Activated CD4-positive, alpha-beta memory T cell treated with anti-CD3 and anti-CD28 coated beads for 36 hours (primary cell): ENCODE results near the gene PADI3. TPM values are rescaled to one million over a fixed set of nuclear protein-coding genes. Genes with fewer than 3 reads are reported as not detected.

Source experiments
- CTCF ChIA-PET: fragments of 350-600 bp; sonication (Branson Sonifier 250); formaldehyde crosslinking; loops from one replicate; lab custom pipeline; 2021; ENCODE audit warnings: antibody characterized with exemption, inconsistent platforms; lab: Charles Lee
- POLR2A ChIA-PET: fragments of 350-600 bp; sonication (Branson Sonifier 250); formaldehyde crosslinking; loops from one replicate; lab custom pipeline; 2021; ENCODE audit warnings: antibody characterized with exemption; lab: Charles Lee
- DNase-seq: peaks from one replicate; pipeline ENCODE4 v3.0.0-alpha.2; 2020
- H3K27ac Mint-ChIP-seq: one replicate; pipeline ENCODE4 v1.8.0; 2021; ENCODE audit warnings: mixed read lengths
- H3K27me3 Mint-ChIP-seq: one replicate; pipeline ENCODE4 v1.8.0; 2021; ENCODE audit warnings: mixed read lengths
- H3K36me3 Mint-ChIP-seq: one replicate; pipeline ENCODE4 v1.8.0; 2021; ENCODE audit warnings: mixed read lengths
- H3K4me1 Mint-ChIP-seq: one replicate; pipeline ENCODE4 v1.8.0; 2021; ENCODE audit warnings: low read depth, mixed read lengths
- H3K4me3 Mint-ChIP-seq: one replicate; pipeline ENCODE4 v1.8.0; 2021; ENCODE audit warnings: mild to moderate bottlenecking, mixed read lengths
- H3K9me3 Mint-ChIP-seq: one replicate; pipeline ENCODE4 v1.8.0; 2021; ENCODE audit warnings: mixed read lengths
- intact Hi-C: fragments of 100-400 bp; cut with micrococcal nuclease; formaldehyde crosslinking; loops from one replicate; pipeline ENCODE4 v1.15.1; 2023
- total RNA-seq, 2 experiments: library from RNA; stranded (reverse); gene quantifications; one replicate each; pipeline ENCODE4 v1.2.3, GENCODE V29; 2021

PADI3 gene
- total RNA-seq, 2 experiments from 2014 or later = not detected

GRCh38 chr1:17281775-17282181 is 32.9 kb downstream of the PADI3 start:
- Mint-ChIP-seq H3K4me3 (no peak overlapping the region), H3K27ac (no peak overlapping the region), H3K36me3 (no peaks in the 10 kb centered on the region), H3K9me3 (no peaks in the 10 kb centered on the region), H3K27me3 (peaks cover 10% of the 10 kb centered on the region), H3K4me1 (no peaks in the 10 kb centered on the region)
- ChIA-PET CTCF (interaction anchor here (1.1 kb wide), 1 partner anchor 156 kb away, joined by 3 read pairs; no protein-coding TSS in a partner anchor), POLR2A (no interaction called here)
- DNase-seq = no peak
- intact Hi-C loops = no loop called here

- CTCF ChIA-PET = interaction anchor here (1.1 kb wide), 1 partner anchor 157 kb away, joined by 3 read pairs; no protein-coding TSS in a partner anchor
- no peaks in the 10 kb centered on the region for H3K9me3 Mint-ChIP-seq
- peaks cover 7% of the 10 kb centered on the region for H3K27me3 Mint-ChIP-seq
- no peak for DNase-seq
- intact Hi-C loops = no loop called here
- H3K4me3 Mint-ChIP-seq = no peak overlapping the region
- H3K27ac Mint-ChIP-seq = no peak overlapping the region
- no peaks in the 10 kb centered on the region for H3K36me3 Mint-ChIP-seq
- POLR2A ChIA-PET = no interaction called here
- H3K4me1 Mint-ChIP-seq = no peaks in the 10 kb centered on the region
Measured at GRCh38 chr1:17282836-17283235, 33.9 kb downstream of the PADI3 start.

GRCh38 chr1:17286646-17287045 is 37.7 kb downstream of the PADI3 start:
- DNase-seq = no peak
- Mint-ChIP-seq H3K4me3 (no peak overlapping the region), H3K36me3 (no peaks in the 10 kb centered on the region), H3K27ac (no peak overlapping the region), H3K9me3 (no peaks in the 10 kb centered on the region), H3K4me1 (no peaks in the 10 kb centered on the region), H3K27me3 (peaks cover 12% of the 10 kb centered on the region)
- ChIA-PET POLR2A (no interaction called here), CTCF (no interaction called here)
- intact Hi-C loops = no loop called here

GRCh38 chr1:17287130-17287776 is 38.4 kb downstream of the PADI3 start:
- Mint-ChIP-seq H3K9me3 (no peaks in the 10 kb centered on the region), H3K27me3 (peaks cover 8% of the 10 kb centered on the region), H3K4me1 (no peaks in the 10 kb centered on the region), H3K36me3 (no peaks in the 10 kb centered on the region), H3K4me3 (no peak overlapping the region), H3K27ac (no peak overlapping the region)
- intact Hi-C loops = no loop called here
- ChIA-PET POLR2A (no interaction called here), CTCF (no interaction called here)
- DNase-seq = no peak

- Mint-ChIP-seq H3K4me1 (no peaks in the 10 kb centered on the region), H3K9me3 (no peaks in the 10 kb centered on the region), H3K36me3 (no peaks in the 10 kb centered on the region), H3K27ac (no peak overlapping the region), H3K4me3 (no peak overlapping the region), H3K27me3 (peaks cover 10% of the 10 kb centered on the region)
- no peak for DNase-seq
- CTCF ChIA-PET = no interaction called here
- intact Hi-C loops = no loop called here
- POLR2A ChIA-PET = no interaction called here
Measured at GRCh38 chr1:17289721-17290120, 40.8 kb downstream of the PADI3 start.

- intact Hi-C loops = no loop called here
- Mint-ChIP-seq H3K4me1 (no peaks in the 10 kb centered on the region), H3K36me3 (no peaks in the 10 kb centered on the region), H3K9me3 (no peaks in the 10 kb centered on the region), H3K27me3 (peaks cover 10% of the 10 kb centered on the region), H3K4me3 (no peak overlapping the region), H3K27ac (no peak overlapping the region)
- DNase-seq = no peak
- POLR2A ChIA-PET = no interaction called here
- CTCF ChIA-PET = interaction anchor here (1.2 kb wide), 1 partner anchor 164 kb away, joined by 3 read pairs; no protein-coding TSS in a partner anchor
Measured at GRCh38 chr1:17290553-17290952, 41.7 kb downstream of the PADI3 start.

- Mint-ChIP-seq H3K36me3 (no peaks in the 10 kb centered on the region), H3K9me3 (no peaks in the 10 kb centered on the region), H3K27me3 (peaks cover 12% of the 10 kb centered on the region), H3K4me3 (no peak overlapping the region), H3K4me1 (no peaks in the 10 kb centered on the region), H3K27ac (no peak overlapping the region)
- ChIA-PET CTCF (no interaction called here), POLR2A (no interaction called here)
- intact Hi-C loops = no loop called here
- no peak for DNase-seq
Measured at GRCh38 chr1:17292299-17293160, 43.6 kb downstream of the PADI3 start.

- Mint-ChIP-seq H3K9me3 (no peaks in the 10 kb centered on the region), H3K4me1 (no peaks in the 10 kb centered on the region), H3K36me3 (no peaks in the 10 kb centered on the region), H3K27ac (no peak overlapping the region), H3K4me3 (no peak overlapping the region), H3K27me3 (peaks cover 13% of the 10 kb centered on the region)
- no peak for DNase-seq
- intact Hi-C loops = no loop called here
- POLR2A ChIA-PET = no interaction called here
- CTCF ChIA-PET = no interaction called here
Measured at GRCh38 chr1:17293681-17294425, 45.0 kb downstream of the PADI3 start.

- no peak for DNase-seq
- CTCF ChIA-PET = no interaction called here
- no peak overlapping the region for H3K27ac Mint-ChIP-seq
- intact Hi-C loops = no loop called here
- POLR2A ChIA-PET = no interaction called here
- H3K27me3 Mint-ChIP-seq = peaks cover 14% of the 10 kb centered on the region
- no peaks in the 10 kb centered on the region for H3K4me1 Mint-ChIP-seq
- no peak overlapping the region for H3K4me3 Mint-ChIP-seq
- H3K36me3 Mint-ChIP-seq = no peaks in the 10 kb centered on the region
- H3K9me3 Mint-ChIP-seq = no peaks in the 10 kb centered on the region
Measured at GRCh38 chr1:17295292-17295691, 46.4 kb downstream of the PADI3 start.

GRCh38 chr1:17296086-17296485 is 47.2 kb downstream of the PADI3 start:
- POLR2A ChIA-PET = no interaction called here
- Mint-ChIP-seq H3K27ac (no peak overlapping the region), H3K4me3 (no peak overlapping the region), H3K27me3 (peaks cover 9% of the 10 kb centered on the region), H3K36me3 (no peaks in the 10 kb centered on the region), H3K4me1 (no peaks in the 10 kb centered on the region), H3K9me3 (no peaks in the 10 kb centered on the region)
- intact Hi-C loops = no loop called here
- no peak for DNase-seq
- CTCF ChIA-PET = interaction anchor here (1.3 kb wide), 1 partner anchor 22 kb away, joined by 3 read pairs; no protein-coding TSS in a partner anchor

GRCh38 chr1:17297991-17298390 is 49.1 kb downstream of the PADI3 start:
- Mint-ChIP-seq H3K4me1 (no peaks in the 10 kb centered on the region), H3K27ac (no peak overlapping the region), H3K27me3 (peaks cover 8% of the 10 kb centered on the region), H3K4me3 (no peak overlapping the region), H3K36me3 (no peaks in the 10 kb centered on the region), H3K9me3 (peaks cover 10% of the 10 kb centered on the region)
- POLR2A ChIA-PET = no interaction called here
- intact Hi-C loops = no loop called here
- DNase-seq = no peak
- CTCF ChIA-PET = no interaction called here

GRCh38 chr1:17301767-17302166 is 52.9 kb downstream of the PADI3 start:
- Mint-ChIP-seq H3K9me3 (peaks cover 11% of the 10 kb centered on the region), H3K4me3 (no peak overlapping the region), H3K27me3 (peaks cover 8% of the 10 kb centered on the region), H3K36me3 (no peaks in the 10 kb centered on the region), H3K27ac (no peak overlapping the region), H3K4me1 (no peaks in the 10 kb centered on the region)
- no peak for DNase-seq
- POLR2A ChIA-PET = no interaction called here
- intact Hi-C loops = no loop called here
- CTCF ChIA-PET = no interaction called here
